ENCODE data around the gene DNMT3B.

The DNMT3B gene

GRCh38 chr20:32819992-32820697, 58.0 kb downstream of the DNMT3B start:
- peaks cover 49% of the 10 kb centered on the region for H4K20me1 ChIP-seq (ENCODE audit: insufficient read depth, low read length)
- DNase-seq (peak; percentile 92), ATAC-seq (ENCODE audit: insufficient read depth, low read depth) (peak; percentile 82)
- H3K4me3 ChIP-seq (ENCODE audit: low read depth in 1 of 2, low read length in 2 of 2), result peak overlapping the region; percentile 65 to 84
- no peaks in the 10 kb centered on the region for H3K9me3 ChIP-seq (ENCODE audit: insufficient read depth, low read length, severe bottlenecking)
- TF ChIP-seq CTCF (IDR thresholded peaks at IDR 0.05; ENCODE audit: borderline replicate concordance, extremely low read depth, low read length, poor library complexity, severe bottlenecking), result peak; percentile 29
- TF ChIP-seq EZH2 (IDR thresholded peaks at IDR 0.05; ENCODE audit: borderline replicate concordance, low read depth, low read length, severe bottlenecking), result no peak
- peak overlapping the region; percentile 77 for H3K9ac ChIP-seq (ENCODE audit: low read depth, low read length)
- peak overlapping the region; percentile 63 for H2AFZ ChIP-seq (ENCODE audit: low read depth, low read length)
- peak overlapping the region; percentile 85 for H3K4me2 ChIP-seq (ENCODE audit: insufficient read depth, low read length)
- peaks cover 28% of the 10 kb centered on the region for H3K36me3 ChIP-seq (ENCODE audit: insufficient read depth, low read length)
- H3K4me1 ChIP-seq (ENCODE audit: insufficient read depth, low read length), result peaks cover 46% of the 10 kb centered on the region
- peak overlapping the region; percentile 87 for H3K27ac ChIP-seq (ENCODE audit: low read length)
- H3K27me3 ChIP-seq (ENCODE audit: insufficient read depth, low read length, poor library complexity), result no peaks in the 10 kb centered on the region
- peaks cover 52% of the 10 kb centered on the region for H3K79me2 ChIP-seq (ENCODE audit: insufficient read depth, low read length)

GRCh38 chr20:32820698-32821377, 58.7 kb downstream of the DNMT3B start:
- TF ChIP-seq CTCF (IDR thresholded peaks at IDR 0.05; ENCODE audit: borderline replicate concordance, extremely low read depth, low read length, poor library complexity, severe bottlenecking) (no peak), EZH2 (IDR thresholded peaks at IDR 0.05; ENCODE audit: borderline replicate concordance, low read depth, low read length, severe bottlenecking) (no peak)
- Histone ChIP-seq H3K79me2 (ENCODE audit: insufficient read depth, low read length) (peaks cover 58% of the 10 kb centered on the region), H2AFZ (ENCODE audit: low read depth, low read length) (peak overlapping the region; percentile 61; the same call in 1 of the 2 replicates), H3K4me3 (ENCODE audit: low read depth in 1 of 2, low read length in 2 of 2) (peak overlapping the region; percentile 65 to 84), H3K4me2 (ENCODE audit: insufficient read depth, low read length) (peak overlapping the region; percentile 85), H3K27me3 (ENCODE audit: insufficient read depth, low read length, poor library complexity) (no peaks in the 10 kb centered on the region), H3K9me3 (ENCODE audit: insufficient read depth, low read length, severe bottlenecking) (no peaks in the 10 kb centered on the region), H3K36me3 (ENCODE audit: insufficient read depth, low read length) (peaks cover 34% of the 10 kb centered on the region), H4K20me1 (ENCODE audit: insufficient read depth, low read length) (peaks cover 54% of the 10 kb centered on the region), H3K27ac (ENCODE audit: low read length) (peak overlapping the region; percentile 87), H3K9ac (ENCODE audit: low read depth, low read length) (peak overlapping the region; percentile 77), H3K4me1 (ENCODE audit: insufficient read depth, low read length) (peaks cover 46% of the 10 kb centered on the region)
- DNase-seq (no peak), ATAC-seq (ENCODE audit: insufficient read depth, low read depth) (no peak)

- Histone ChIP-seq H3K9ac (ENCODE audit: low read depth, low read length) (peak overlapping the region; percentile 77; the same call in 1 of the 2 replicates), H3K27ac (ENCODE audit: low read length) (no peak overlapping the region)
Measured at GRCh38 chr20:32822225-32822624, 60.0 kb downstream of the DNMT3B start.

More at GRCh38 chr20:32822225-32822624, 60.0 kb downstream of the DNMT3B start:
- DNase-seq (no peak), ATAC-seq (ENCODE audit: insufficient read depth, low read depth) (no peak)
- Histone ChIP-seq H3K9me3 (ENCODE audit: insufficient read depth, low read length, severe bottlenecking) (no peaks in the 10 kb centered on the region), H2AFZ (ENCODE audit: low read depth, low read length) (no peak overlapping the region), H3K79me2 (ENCODE audit: insufficient read depth, low read length) (peaks cover 72% of the 10 kb centered on the region), H3K27me3 (ENCODE audit: insufficient read depth, low read length, poor library complexity) (no peaks in the 10 kb centered on the region), H4K20me1 (ENCODE audit: insufficient read depth, low read length) (peaks cover 63% of the 10 kb centered on the region), H3K4me1 (ENCODE audit: insufficient read depth, low read length) (peaks cover 46% of the 10 kb centered on the region), H3K4me3 (ENCODE audit: low read depth in 1 of 2, low read length in 2 of 2) (peak overlapping the region in 1 of 2 experiments; percentile 84; a peak in 1 of 4 replicates), H3K36me3 (ENCODE audit: insufficient read depth, low read length) (peaks cover 45% of the 10 kb centered on the region), H3K4me2 (ENCODE audit: insufficient read depth, low read length) (peak overlapping the region; percentile 85)
- TF ChIP-seq CTCF (IDR thresholded peaks at IDR 0.05; ENCODE audit: borderline replicate concordance, extremely low read depth, low read length, poor library complexity, severe bottlenecking) (no peak), EZH2 (IDR thresholded peaks at IDR 0.05; ENCODE audit: borderline replicate concordance, low read depth, low read length, severe bottlenecking) (no peak)

Measured in DND-41 (cell line).